Sigmoid colon (tissue), 7 donors: Measurements from ENCODE around the gene RELB. TPM values are rescaled to one million over a fixed set of nuclear protein-coding genes. Genes with fewer than 3 reads are reported as not detected.

ENCODE experiments used
- DNase-seq: peaks from one replicate; pipeline ENCODE4 v3.0.0-alpha.2; 2019
- H3K27ac ChIP-seq, 4 donors: fragments of 200-600 bp; sonication (generic); one replicate each; pipeline ENCODE4 v1.5.1; 2016 to 2019; ENCODE audit warnings: mild to moderate bottlenecking in 1 of 4
- H3K27me3 ChIP-seq, 3 donors: fragments of 200-600 bp; sonication (generic); one replicate each; pipeline ENCODE4 v1.5.1; 2019; ENCODE audit warnings: mild to moderate bottlenecking in 1 of 3
- H3K36me3 ChIP-seq, 4 donors: fragments of 200-600 bp; sonication (generic); one replicate each; pipeline ENCODE4 v1.5.1; 2016 to 2019
- H3K4me1 ChIP-seq, 4 donors: fragments of 200-600 bp; sonication (generic); one replicate each; pipeline ENCODE4 v1.5.1; 2017 to 2019
- H3K4me3 ChIP-seq, 4 donors: fragments of 200-600 bp; sonication (generic); one replicate each; pipeline ENCODE4 v1.5.1; 2017 to 2019; ENCODE audit warnings: mild to moderate bottlenecking in 2 of 4, moderate library complexity in 1 of 4
- H3K9me3 ChIP-seq, 4 donors: fragments of 200-600 bp in 3 of 4; sonication (generic) in 3 of 4; one replicate each; pipeline versions ENCODE4 v1.5.1 to v1.6.1; 2013 to 2019
- EP300 ChIP-seq, 4 donors: sonication (generic); formaldehyde crosslinking; IDR thresholded peaks; one replicate each; pipeline ENCODE4 v1.6.1; 2017; ENCODE audit warnings: antibody characterized with exemption in 4 of 4
- POLR2A ChIP-seq, 2 donors: fragments of 450-650 bp; IDR thresholded peaks; one replicate each; pipeline ENCODE4 v1.6.1; 2016; ENCODE audit warnings: antibody characterized with exemption in 2 of 2, mild to moderate bottlenecking in 2 of 2, moderate library complexity in 2 of 2
- POLR2AphosphoS5 ChIP-seq, 4 donors: sonication (generic); formaldehyde crosslinking; IDR thresholded peaks; one replicate each; pipeline ENCODE4 v1.6.1; 2017; ENCODE audit warnings: antibody characterized with exemption in 4 of 4
- WGBS, 2 donors: extraction: QIAGEN DNeasy Blood & Tissue Kit; methylation state at CpG; one replicate each; pipeline ENCODE4 v1.1.7; 2013; 5-methylcytosine and 5-hydroxymethylcytosine counted together
- intact Hi-C: fragments of 100-400 bp; cut with DNase I; formaldehyde crosslinking; loops from one replicate; pipeline ENCODE4 v1.15.1; 2023
- polyA plus RNA-seq, 3 donors: library from polyadenylated mRNA; stranded (reverse); fragments of 200-250 nt; gene quantifications; one replicate each; pipeline ENCODE4 v1.2.3, GENCODE V29; 2013
- total RNA-seq, 4 donors: library from RNA; depleted of rRNA; stranded (reverse); fragments of >200 nt; gene quantifications; one replicate each; pipeline ENCODE4 v1.1.0, GENCODE V29; 2016
- TF ChIP-seq, protein P1 (sequence below), 4 experiments: fragments of 450-650 bp in 3 of 4; fragments of 200-600 bp in 1 of 4; IDR thresholded peaks; one replicate each; pipeline ENCODE4 v1.5.1; 2016 to 2019; ENCODE audit warnings: antibody characterized with exemption in 4 of 4, mild to moderate bottlenecking in 3 of 4, moderate library complexity in 2 of 4
- donor health status: healthy with polysubstance abuse.
- donor health status: Bipolar disorder and iron deficiency.
- donor health status: healthy.

The RELB gene
- total and polyA plus RNA-seq, 7 donors, result 3.2 to 50.2 (median 16.7) TPM

DNA sequence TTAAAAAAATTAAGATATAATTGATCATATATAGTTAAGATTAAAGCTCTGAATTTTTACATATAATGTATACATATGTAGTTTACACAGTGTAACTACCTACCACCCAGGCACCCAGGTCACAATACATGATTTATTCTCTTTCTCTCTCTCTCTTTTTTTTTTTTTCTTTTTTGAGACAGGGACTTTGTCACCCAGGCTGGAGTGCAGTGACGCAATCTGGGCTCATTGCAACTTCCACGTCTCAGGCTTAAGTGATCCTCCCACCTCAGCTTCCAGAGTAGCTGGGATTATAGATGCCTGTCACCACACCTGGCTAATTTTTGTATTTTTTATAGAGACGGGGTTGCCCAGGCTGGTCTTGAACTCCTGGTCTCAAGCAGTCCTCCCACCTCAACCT lies 18.8 kb downstream of the RELB start:
- H3K4me3 ChIP-seq, result no peak overlapping the region
- H3K4me1 ChIP-seq, result peaks cover 0 to 11% (median 9%) of the 10 kb centered on the region in 4 donors
- H3K27me3 ChIP-seq, result no peaks in the 10 kb centered on the region
- no peak overlapping the region for H3K27ac ChIP-seq
- TF ChIP-seq EP300 (IDR thresholded peaks at IDR 0.05) (no peak), POLR2A (IDR thresholded peaks at IDR 0.05) (no peak), POLR2AphosphoS5 (IDR thresholded peaks at IDR 0.05) (no peak)
- TF ChIP-seq, protein P1, sequence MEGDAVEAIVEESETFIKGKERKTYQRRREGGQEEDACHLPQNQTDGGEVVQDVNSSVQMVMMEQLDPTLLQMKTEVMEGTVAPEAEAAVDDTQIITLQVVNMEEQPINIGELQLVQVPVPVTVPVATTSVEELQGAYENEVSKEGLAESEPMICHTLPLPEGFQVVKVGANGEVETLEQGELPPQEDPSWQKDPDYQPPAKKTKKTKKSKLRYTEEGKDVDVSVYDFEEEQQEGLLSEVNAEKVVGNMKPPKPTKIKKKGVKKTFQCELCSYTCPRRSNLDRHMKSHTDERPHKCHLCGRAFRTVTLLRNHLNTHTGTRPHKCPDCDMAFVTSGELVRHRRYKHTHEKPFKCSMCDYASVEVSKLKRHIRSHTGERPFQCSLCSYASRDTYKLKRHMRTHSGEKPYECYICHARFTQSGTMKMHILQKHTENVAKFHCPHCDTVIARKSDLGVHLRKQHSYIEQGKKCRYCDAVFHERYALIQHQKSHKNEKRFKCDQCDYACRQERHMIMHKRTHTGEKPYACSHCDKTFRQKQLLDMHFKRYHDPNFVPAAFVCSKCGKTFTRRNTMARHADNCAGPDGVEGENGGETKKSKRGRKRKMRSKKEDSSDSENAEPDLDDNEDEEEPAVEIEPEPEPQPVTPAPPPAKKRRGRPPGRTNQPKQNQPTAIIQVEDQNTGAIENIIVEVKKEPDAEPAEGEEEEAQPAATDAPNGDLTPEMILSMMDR (IDR thresholded peaks at IDR 0.05), result no peak
- intact Hi-C loops, result no loop called here
- H3K36me3 ChIP-seq, result peaks cover 0 to 5% (median 0%) of the 10 kb centered on the region in 4 donors
- DNase-seq, result no peak
- WGBS, 2 donors, result 78 to 88% methylated on average over 3 of the region's 3 CpGs
- no peaks in the 10 kb centered on the region for H3K9me3 ChIP-seq

DNA sequence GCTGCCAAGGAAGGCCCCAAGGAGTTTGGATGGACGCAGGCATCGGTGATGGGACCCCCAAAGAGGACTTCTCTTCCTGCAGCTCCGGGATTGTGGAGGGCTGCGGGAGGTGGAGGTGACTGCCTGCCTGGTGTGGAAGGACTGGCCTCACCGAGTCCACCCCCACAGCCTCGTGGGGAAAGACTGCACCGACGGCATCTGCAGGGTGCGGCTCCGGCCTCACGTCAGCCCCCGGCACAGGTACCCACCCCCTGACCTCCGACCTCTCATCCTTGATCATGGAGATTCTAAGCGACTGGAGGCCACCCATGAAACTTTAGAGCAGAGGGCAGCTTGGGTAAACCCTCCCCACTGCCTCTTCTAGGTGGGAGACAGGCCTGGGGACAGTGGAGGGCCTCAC lies 20.7 kb downstream of the RELB start:
- no peak for DNase-seq
- 88 to 89% methylated on average over 14 of the region's 14 CpGs for WGBS, 2 donors
- peaks cover 0 to 8% (median 5%) of the 10 kb centered on the region in 4 donors for H3K4me1 ChIP-seq
- H3K4me3 ChIP-seq, result no peak overlapping the region
- no peaks in the 10 kb centered on the region for H3K9me3 ChIP-seq
- H3K27ac ChIP-seq, result no peak overlapping the region
- H3K36me3 ChIP-seq, result peaks cover 0 to 4% (median 0%) of the 10 kb centered on the region in 4 donors
- intact Hi-C loops, result no loop called here
- TF ChIP-seq POLR2A (IDR thresholded peaks at IDR 0.05), result no peak
- TF ChIP-seq, protein P1 (IDR thresholded peaks at IDR 0.05), result no peak
- no peak for TF ChIP-seq EP300 (IDR thresholded peaks at IDR 0.05)
- no peak for TF ChIP-seq POLR2AphosphoS5 (IDR thresholded peaks at IDR 0.05)
- no peaks in the 10 kb centered on the region for H3K27me3 ChIP-seq

DNA sequence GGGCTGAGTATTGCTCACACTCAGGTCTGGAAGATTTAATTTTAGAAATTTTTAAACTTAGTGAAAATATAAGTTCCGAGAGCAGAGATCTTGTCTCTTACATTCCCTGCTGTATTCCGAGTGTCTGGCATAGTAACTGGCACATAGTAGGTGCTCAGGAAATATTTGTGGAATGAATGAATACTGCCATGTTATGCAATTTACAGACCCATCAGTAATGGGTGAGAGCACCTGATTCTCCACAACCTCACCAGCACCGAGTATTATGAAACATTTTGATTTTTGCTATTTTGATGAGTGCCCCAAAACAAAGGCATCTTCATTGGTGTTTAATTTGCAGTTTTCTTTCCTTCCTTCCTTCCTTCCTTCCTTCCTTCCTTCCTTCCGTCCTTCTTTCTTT lies 21.8 kb downstream of the RELB start:
- H3K27ac ChIP-seq, result no peak overlapping the region
- H3K4me3 ChIP-seq, result no peak overlapping the region
- H3K4me1 ChIP-seq, result no peaks in the 10 kb centered on the region
- TF ChIP-seq POLR2A (IDR thresholded peaks at IDR 0.05) (no peak), EP300 (IDR thresholded peaks at IDR 0.05) (no peak), POLR2AphosphoS5 (IDR thresholded peaks at IDR 0.05) (no peak)
- TF ChIP-seq, protein P1 (IDR thresholded peaks at IDR 0.05), result no peak
- no peaks in the 10 kb centered on the region for H3K9me3 ChIP-seq
- peaks cover 0 to 6% (median 1%) of the 10 kb centered on the region in 4 donors for H3K36me3 ChIP-seq
- DNase-seq, result no peak
- intact Hi-C loops, result no loop called here
- no peaks in the 10 kb centered on the region for H3K27me3 ChIP-seq
- WGBS, 2 donors, result 93 to 97% methylated on average over 4 of the region's 4 CpGs

DNA sequence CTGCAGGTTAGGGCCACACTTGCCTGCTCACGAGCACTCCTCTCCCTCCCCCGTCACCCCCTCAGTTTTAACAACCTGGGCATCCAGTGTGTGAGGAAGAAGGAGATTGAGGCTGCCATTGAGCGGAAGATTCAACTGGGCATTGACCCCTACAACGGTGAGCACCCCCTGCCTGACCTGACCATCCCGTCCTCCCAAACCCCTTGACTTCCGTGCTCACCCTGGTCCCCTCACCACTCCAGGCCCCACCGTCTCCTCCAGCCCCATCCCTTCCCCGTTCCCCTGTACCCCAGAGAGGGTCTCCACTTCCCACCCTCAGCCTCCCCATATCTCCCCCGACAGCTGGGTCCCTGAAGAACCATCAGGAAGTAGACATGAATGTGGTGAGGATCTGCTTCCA lies 24.0 kb downstream of the RELB start:
- WGBS, 2 donors, result 94 to 96% methylated on average over 9 of the region's 9 CpGs
- TF ChIP-seq POLR2A (IDR thresholded peaks at IDR 0.05) (no peak), EP300 (IDR thresholded peaks at IDR 0.05) (no peak), POLR2AphosphoS5 (IDR thresholded peaks at IDR 0.05) (no peak)
- TF ChIP-seq, protein P1 (IDR thresholded peaks at IDR 0.05), result no peak

DNA sequence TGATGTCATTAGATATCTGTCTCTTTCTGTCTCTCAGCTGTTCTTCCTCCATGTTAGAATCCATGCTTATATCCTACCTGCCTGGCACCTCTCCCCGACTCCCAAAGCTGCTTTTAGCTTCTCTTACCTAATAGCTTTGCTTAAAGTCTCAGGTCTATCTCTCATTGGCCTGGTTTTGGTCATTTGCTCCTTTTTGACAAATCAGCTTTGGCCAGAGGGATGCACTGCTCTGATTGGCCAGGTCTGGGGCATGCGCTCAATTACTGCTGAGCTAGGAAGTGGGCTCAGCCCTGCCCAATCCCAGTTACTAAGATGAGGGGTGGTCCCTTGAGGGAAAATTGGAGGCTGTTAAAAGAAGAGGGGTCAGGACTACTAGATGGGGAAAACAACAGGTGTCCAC lies 26.1 kb downstream of the RELB start:
- Histone ChIP-seq H3K4me3 (no peak overlapping the region), H3K36me3 (peaks cover 0 to 46% (median 25%) of the 10 kb centered on the region in 4 donors), H3K27me3 (no peaks in the 10 kb centered on the region), H3K9me3 (no peaks in the 10 kb centered on the region), H3K4me1 (no peaks in the 10 kb centered on the region), H3K27ac (no peak overlapping the region)
- no peak for DNase-seq
- no peak for TF ChIP-seq POLR2AphosphoS5 (IDR thresholded peaks at IDR 0.05)
- TF ChIP-seq, protein P1 (IDR thresholded peaks at IDR 0.05), result no peak
- no peak for TF ChIP-seq EP300 (IDR thresholded peaks at IDR 0.05)
- intact Hi-C loops, result no loop called here
- WGBS, 2 donors, result 95 to 98% methylated on average over 2 of the region's 2 CpGs

More for the DNA sequence above, 24.0 kb downstream of the RELB start:
- peaks cover 0 to 28% (median 18%) of the 10 kb centered on the region in 4 donors for H3K36me3 ChIP-seq
- no peak overlapping the region for H3K4me3 ChIP-seq
- no peaks in the 10 kb centered on the region for H3K27me3 ChIP-seq
- H3K9me3 ChIP-seq, result no peaks in the 10 kb centered on the region
- no peak overlapping the region for H3K27ac ChIP-seq
- H3K4me1 ChIP-seq, result no peaks in the 10 kb centered on the region
- DNase-seq, result no peak
- intact Hi-C loops, result no loop called here
